Measurements from ENCODE around the gene CPNE5.

GRCh38 chr6:36855750-36856149 lies 16.5 kb upstream of the CPNE5 start:
- TF ChIP-seq, protein P1, sequence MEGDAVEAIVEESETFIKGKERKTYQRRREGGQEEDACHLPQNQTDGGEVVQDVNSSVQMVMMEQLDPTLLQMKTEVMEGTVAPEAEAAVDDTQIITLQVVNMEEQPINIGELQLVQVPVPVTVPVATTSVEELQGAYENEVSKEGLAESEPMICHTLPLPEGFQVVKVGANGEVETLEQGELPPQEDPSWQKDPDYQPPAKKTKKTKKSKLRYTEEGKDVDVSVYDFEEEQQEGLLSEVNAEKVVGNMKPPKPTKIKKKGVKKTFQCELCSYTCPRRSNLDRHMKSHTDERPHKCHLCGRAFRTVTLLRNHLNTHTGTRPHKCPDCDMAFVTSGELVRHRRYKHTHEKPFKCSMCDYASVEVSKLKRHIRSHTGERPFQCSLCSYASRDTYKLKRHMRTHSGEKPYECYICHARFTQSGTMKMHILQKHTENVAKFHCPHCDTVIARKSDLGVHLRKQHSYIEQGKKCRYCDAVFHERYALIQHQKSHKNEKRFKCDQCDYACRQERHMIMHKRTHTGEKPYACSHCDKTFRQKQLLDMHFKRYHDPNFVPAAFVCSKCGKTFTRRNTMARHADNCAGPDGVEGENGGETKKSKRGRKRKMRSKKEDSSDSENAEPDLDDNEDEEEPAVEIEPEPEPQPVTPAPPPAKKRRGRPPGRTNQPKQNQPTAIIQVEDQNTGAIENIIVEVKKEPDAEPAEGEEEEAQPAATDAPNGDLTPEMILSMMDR (IDR thresholded peaks at IDR 0.05): no peak
- TF ChIP-seq EZH2 (IDR thresholded peaks at IDR 0.05) (no peak), EZH2phosphoT487 (IDR thresholded peaks at IDR 0.05) (no peak)
